Natural killer cell (primary cell): ENCODE data around the gene KRT6C. TPM values are rescaled to one million over a fixed set of nuclear protein-coding genes. Genes with fewer than 3 reads are reported as not detected.

Source experiments
- ATAC-seq, 3 donors: fragments of 150-1000 bp in 2 of 3; fragments of 200-7000 bp in 1 of 3; cut with Tn5 transposase; 1 replicate in 1 of 3; 2 replicates in 2 of 3; pipeline ENCODE4 v1.10.0; 2021; ENCODE audit warnings: mild to moderate bottlenecking in 2 of 3, moderate library complexity in 2 of 3
- DNase-seq, 2 donors: peaks; one replicate each; pipeline versions ENCODE4 v3.0.0 to v3.0.0-alpha.2; 2013 to 2021; ENCODE audit warnings: mixed read lengths in 1 of 2
- H3K27ac ChIP-seq: one replicate; pipeline ENCODE4 v1.5.1; 2013; ENCODE audit warnings: mild to moderate bottlenecking, low read length
- H3K27me3 ChIP-seq: one replicate; pipeline ENCODE4 v1.6.1; 2013; ENCODE audit warnings: low read length; ENCODE audit not compliant: control insufficient read depth, insufficient read depth
- H3K36me3 ChIP-seq: one replicate; pipeline ENCODE4 v1.6.1; 2013; ENCODE audit warnings: low read length; ENCODE audit not compliant: control insufficient read depth, insufficient read depth
- H3K4me1 ChIP-seq: one replicate; pipeline ENCODE4 v1.6.1; 2013; ENCODE audit warnings: low read length; ENCODE audit not compliant: control insufficient read depth, insufficient read depth
- H3K4me3 ChIP-seq: one replicate; pipeline ENCODE4 v1.5.1; 2013; ENCODE audit warnings: low read length
- H3K9me3 ChIP-seq: one replicate; pipeline ENCODE4 v1.6.1; 2013; ENCODE audit warnings: low read length; ENCODE audit not compliant: control insufficient read depth, insufficient read depth
- H3K27ac Mint-ChIP-seq, 2 donors: one replicate each; pipeline ENCODE4 v1.8.0; 2022; ENCODE audit warnings: mild to moderate bottlenecking in 2 of 2, mixed read lengths in 2 of 2, moderate library complexity in 1 of 2
- H3K27me3 Mint-ChIP-seq, 2 donors: one replicate each; pipeline ENCODE4 v1.8.0; 2022; ENCODE audit warnings: low read depth in 2 of 2, mixed read lengths in 2 of 2
- H3K36me3 Mint-ChIP-seq: one replicate; pipeline ENCODE4 v1.8.0; 2022; ENCODE audit warnings: mixed read lengths
- H3K4me1 Mint-ChIP-seq, 2 donors: one replicate each; pipeline ENCODE4 v1.8.0; 2022; ENCODE audit warnings: mixed read lengths in 2 of 2
- H3K4me3 Mint-ChIP-seq: one replicate; pipeline ENCODE4 v1.8.0; 2022; ENCODE audit warnings: mild to moderate bottlenecking, moderate library complexity, mixed read lengths
- H3K9me3 Mint-ChIP-seq, 2 donors: one replicate each; pipeline ENCODE4 v1.8.0; 2022; ENCODE audit warnings: mixed read lengths in 2 of 2
- WGBS: methylation state at CpG from one replicate; pipeline ENCODE4 v1.1.7; 2013; ENCODE audit warnings: missing lambda C conversion rate; ENCODE audit not compliant: insufficient coverage; 5-methylcytosine and 5-hydroxymethylcytosine counted together
- intact Hi-C: fragments of 100-400 bp; cut with micrococcal nuclease; formaldehyde crosslinking; loops from one replicate; pipeline ENCODE4 v1.14.2; 2022
- total RNA-seq, 4 donors: library from RNA; stranded (reverse); fragments of 120-200 nt in 1 of 4; gene quantifications; one replicate each; pipeline versions ENCODE4 v1.2.3 to v1.2.4, GENCODE V29; 2013 to 2022
- TF ChIP-seq, protein P1 (sequence below): fragments of 200-600 bp; IDR thresholded peaks from one replicate; pipeline ENCODE4 v1.8.0; 2022; ENCODE audit warnings: antibody characterized with exemption

KRT6C gene
- total RNA-seq, 3 donors from 2014 or later (not counting 1 experiment from before 2014, with no cell fraction given): not detected

DNA sequence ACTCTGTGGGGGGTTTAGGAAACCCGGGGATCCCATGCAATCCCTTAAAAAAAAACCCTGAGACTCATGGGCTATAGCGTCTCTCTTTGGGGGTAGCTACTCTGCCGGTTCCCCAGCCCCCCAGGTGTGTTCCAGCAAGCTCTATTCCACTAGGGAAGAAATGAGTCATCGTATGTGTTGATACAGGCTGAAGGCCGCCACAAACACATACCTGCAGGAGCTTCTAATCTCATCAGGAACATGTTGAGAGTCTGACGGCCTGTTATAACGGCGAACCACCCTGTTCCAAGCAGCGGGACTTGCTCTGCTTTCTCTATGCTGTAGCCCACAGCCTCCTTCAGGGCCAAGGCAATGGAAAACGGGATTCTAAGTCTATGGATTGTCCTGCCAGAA is 47.6 kb upstream of the KRT6C start:
- DNase-seq (peak in 1 of 2 donors; percentile 4), ATAC-seq (no peak)
- Histone ChIP-seq H3K9me3 (no peaks in the 10 kb centered on the region), H3K36me3 (no peaks in the 10 kb centered on the region), H3K27me3 (no peaks in the 10 kb centered on the region), H3K27ac (no peak overlapping the region), H3K4me1 (peaks cover 21% of the 10 kb centered on the region), H3K4me3 (no peak overlapping the region)
- Mint-ChIP-seq H3K4me3 (no peak overlapping the region), H3K9me3 (no peaks in the 10 kb centered on the region), H3K27me3 (peaks cover 3 to 9% of the 10 kb centered on the region in 2 donors), H3K36me3 (no peaks in the 10 kb centered on the region), H3K27ac (no peak overlapping the region), H3K4me1 (peaks cover 11 to 15% of the 10 kb centered on the region in 2 donors)
- TF ChIP-seq, protein P1, sequence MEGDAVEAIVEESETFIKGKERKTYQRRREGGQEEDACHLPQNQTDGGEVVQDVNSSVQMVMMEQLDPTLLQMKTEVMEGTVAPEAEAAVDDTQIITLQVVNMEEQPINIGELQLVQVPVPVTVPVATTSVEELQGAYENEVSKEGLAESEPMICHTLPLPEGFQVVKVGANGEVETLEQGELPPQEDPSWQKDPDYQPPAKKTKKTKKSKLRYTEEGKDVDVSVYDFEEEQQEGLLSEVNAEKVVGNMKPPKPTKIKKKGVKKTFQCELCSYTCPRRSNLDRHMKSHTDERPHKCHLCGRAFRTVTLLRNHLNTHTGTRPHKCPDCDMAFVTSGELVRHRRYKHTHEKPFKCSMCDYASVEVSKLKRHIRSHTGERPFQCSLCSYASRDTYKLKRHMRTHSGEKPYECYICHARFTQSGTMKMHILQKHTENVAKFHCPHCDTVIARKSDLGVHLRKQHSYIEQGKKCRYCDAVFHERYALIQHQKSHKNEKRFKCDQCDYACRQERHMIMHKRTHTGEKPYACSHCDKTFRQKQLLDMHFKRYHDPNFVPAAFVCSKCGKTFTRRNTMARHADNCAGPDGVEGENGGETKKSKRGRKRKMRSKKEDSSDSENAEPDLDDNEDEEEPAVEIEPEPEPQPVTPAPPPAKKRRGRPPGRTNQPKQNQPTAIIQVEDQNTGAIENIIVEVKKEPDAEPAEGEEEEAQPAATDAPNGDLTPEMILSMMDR: no peak
- WGBS: 88% methylated on average over 10 of the region's 10 CpGs
- intact Hi-C loops: no loop called here

DNA sequence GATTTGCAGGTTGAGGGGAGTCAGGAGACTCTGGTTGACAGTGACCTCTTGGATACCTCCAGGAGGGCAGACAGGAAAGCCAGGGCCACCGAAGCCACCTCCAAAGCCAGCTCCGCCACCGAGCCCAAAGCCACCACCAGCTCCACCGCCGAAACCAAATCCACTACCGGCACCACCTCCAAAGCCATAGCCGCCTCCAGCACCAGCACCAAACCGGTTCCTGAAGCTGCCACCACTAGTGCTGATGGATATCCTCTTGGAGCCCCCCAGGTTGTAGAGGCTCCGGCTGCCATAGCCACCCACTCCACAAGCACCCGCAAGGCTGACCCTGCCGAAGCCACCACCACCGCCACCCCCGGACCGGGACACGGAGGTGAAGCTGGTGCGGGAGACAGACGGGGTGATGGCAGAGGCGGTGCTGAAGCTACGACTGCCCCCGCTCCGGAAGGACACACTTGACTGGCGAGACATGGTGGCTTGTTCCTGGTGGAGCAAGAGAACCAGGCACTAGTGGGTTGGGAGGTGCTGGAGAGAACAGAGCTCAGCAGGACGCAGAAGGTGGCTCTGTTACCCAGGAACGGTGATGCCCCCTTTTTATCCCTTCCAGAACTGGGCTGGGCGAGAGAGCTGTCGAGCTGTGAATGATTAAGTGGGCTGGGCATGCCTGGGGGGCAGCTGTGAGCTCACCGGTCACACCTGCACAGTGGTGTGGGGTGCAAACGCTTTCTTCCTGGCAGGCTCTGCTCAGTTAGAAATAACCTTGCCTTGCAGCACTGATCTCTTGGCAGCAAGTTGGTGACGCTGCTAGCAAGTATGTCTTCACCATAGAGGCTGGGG is 46.4 kb upstream of the KRT6C start, which contains the start of gene KRT5:
KRT5 (minus strand) TSS at position 569 of the 837 bp plus-strand sequence; CDS start at position 471, 98 bp downstream.
- H3K36me3 Mint-ChIP-seq: no peaks in the 10 kb centered on the region
- no peak within 1 kb of the TSS for H3K27ac ChIP-seq
- H3K9me3 ChIP-seq: no peaks in the 10 kb centered on the region
- H3K9me3 Mint-ChIP-seq: no peaks in the 10 kb centered on the region
- ATAC-seq: no peak
- 89% methylated on average over 29 of the region's 29 CpGs for WGBS
- peaks cover 3 to 9% of the 10 kb centered on the region in 2 donors for H3K27me3 Mint-ChIP-seq
- H3K4me1 ChIP-seq: peaks cover 10% of the 10 kb centered on the region
- no peak within 1 kb of the TSS for H3K4me3 Mint-ChIP-seq
- TF ChIP-seq, protein P1: no peak
- intact Hi-C loops: no loop called here
- H3K4me1 Mint-ChIP-seq: peaks cover 6 to 10% of the 10 kb centered on the region in 2 donors
- no peaks in the 10 kb centered on the region for H3K36me3 ChIP-seq
- H3K4me3 ChIP-seq: no peak within 1 kb of the TSS
- no peak within 1 kb of the TSS for H3K27ac Mint-ChIP-seq
- no peaks in the 10 kb centered on the region for H3K27me3 ChIP-seq
- peak in 1 of 2 donors; percentile 9 for DNase-seq

DNA sequence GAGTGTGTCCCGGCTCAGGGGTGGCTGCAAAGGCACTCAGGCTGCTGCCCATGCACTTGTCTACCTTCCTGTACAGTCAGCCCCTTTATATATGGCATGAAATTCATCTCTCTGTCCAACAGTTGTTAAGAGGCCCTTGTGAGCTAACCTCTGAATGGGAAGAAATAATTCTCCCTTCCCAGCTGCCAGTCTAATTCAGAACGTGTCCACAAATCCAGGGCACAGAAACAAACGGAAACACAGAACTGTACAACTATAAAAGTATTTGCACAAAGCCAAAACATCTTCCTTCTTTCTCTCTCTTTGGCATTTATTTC is 45.7 kb upstream of the KRT6C start:
- intact Hi-C loops: no loop called here

More for the DNA sequence above, 45.7 kb upstream of the KRT6C start:
- Mint-ChIP-seq H3K36me3 (no peaks in the 10 kb centered on the region), H3K9me3 (no peaks in the 10 kb centered on the region), H3K27me3 (peaks cover 3 to 9% of the 10 kb centered on the region in 2 donors), H3K4me3 (no peak overlapping the region), H3K27ac (no peak overlapping the region), H3K4me1 (peaks cover 5 to 6% of the 10 kb centered on the region in 2 donors)
- TF ChIP-seq, protein P1: no peak
- ATAC-seq (no peak), DNase-seq (no peak)
- no peaks in the 10 kb centered on the region for H3K27me3 ChIP-seq
- WGBS: 72% methylated on average over 3 of the region's 3 CpGs
- H3K4me3 ChIP-seq: no peak overlapping the region
- H3K27ac ChIP-seq: no peak overlapping the region
- no peaks in the 10 kb centered on the region for H3K36me3 ChIP-seq
- H3K4me1 ChIP-seq: peaks cover 6% of the 10 kb centered on the region
- H3K9me3 ChIP-seq: no peaks in the 10 kb centered on the region
